Tibial nerve (tissue), 4 donors: ENCODE results near the gene CNKSR2.

Source experiments
- CTCF ChIP-seq, 5 experiments: fragments of 200-600 bp in 3 of 5; fragments of 450-650 bp in 2 of 5; sonication (generic) in 3 of 5; IDR thresholded peaks; one replicate each; pipeline ENCODE4 v1.5.1; 2016 to 2019; ENCODE audit warnings: antibody characterized with exemption in 5 of 5, mild to moderate bottlenecking in 3 of 5, moderate library complexity in 2 of 5
- EP300 ChIP-seq, 2 donors: sonication (generic); formaldehyde crosslinking; IDR thresholded peaks; one replicate each; pipeline ENCODE4 v1.6.1; 2017; ENCODE audit warnings: antibody characterized with exemption in 2 of 2, mild to moderate bottlenecking in 1 of 2
- POLR2A ChIP-seq, 2 donors: fragments of 450-650 bp; IDR thresholded peaks; one replicate each; pipeline ENCODE4 v1.6.1; 2017; ENCODE audit warnings: antibody characterized with exemption in 2 of 2, mild to moderate bottlenecking in 2 of 2, moderate library complexity in 2 of 2

GRCh38 chrX:21376636-21377035 lies 2.4 kb downstream of the CNKSR2 start:
- TF ChIP-seq POLR2A (IDR thresholded peaks at IDR 0.05) (no peak), CTCF (IDR thresholded peaks at IDR 0.05) (no peak), EP300 (IDR thresholded peaks at IDR 0.05) (no peak)
